HL-60 (cell line): ENCODE data around the gene MINDY3.

Experiments
- CTCF ChIP-seq: IDR thresholded peaks from one replicate; pipeline ENCODE4 v1.5.1; 2011; ENCODE audit warnings: low read length, control low read depth, inconsistent platforms; ENCODE audit not compliant: insufficient read depth
- GABPA ChIP-seq: IDR thresholded peaks from 2 replicates; pipeline ENCODE4 v1.6.1; 2012; ENCODE audit warnings: low read depth
- POLR2AphosphoS5 ChIP-seq: IDR thresholded peaks from 2 replicates; pipeline ENCODE4 v1.6.1; 2012; ENCODE audit warnings: low read depth
- SPI1 ChIP-seq: IDR thresholded peaks from 2 replicates; pipeline ENCODE4 v1.6.1; 2012; ENCODE audit warnings: low read depth, mild to moderate bottlenecking, borderline replicate concordance
- TF ChIP-seq, protein P1 (sequence below): IDR thresholded peaks from 2 replicates; pipeline ENCODE4 v1.6.1; 2012; ENCODE audit warnings: low read depth; ENCODE audit not compliant: insufficient replicate concordance

DNA sequence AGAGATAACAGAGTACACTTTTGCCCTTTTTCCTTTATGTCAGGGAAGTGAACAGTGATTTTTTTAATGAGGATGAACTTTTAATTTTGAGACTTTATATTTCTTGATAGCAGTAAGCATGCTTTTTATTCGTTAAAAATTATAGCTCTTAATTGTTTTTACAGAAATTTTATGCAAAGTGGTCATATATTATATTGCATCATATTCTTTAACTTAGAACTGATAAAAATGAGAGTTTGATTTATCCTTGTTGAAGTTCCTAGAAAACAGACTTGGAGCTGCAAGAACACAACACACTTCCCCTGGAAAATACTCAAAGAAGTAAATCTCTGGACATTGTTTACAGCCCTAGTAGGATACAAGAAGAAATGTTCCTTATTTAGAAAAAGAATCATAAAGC, 21.2 kb upstream of the MINDY3 start:
- TF ChIP-seq CTCF (no peak), POLR2AphosphoS5 (no peak), GABPA (no peak), SPI1 (no peak)
- TF ChIP-seq, protein P1, sequence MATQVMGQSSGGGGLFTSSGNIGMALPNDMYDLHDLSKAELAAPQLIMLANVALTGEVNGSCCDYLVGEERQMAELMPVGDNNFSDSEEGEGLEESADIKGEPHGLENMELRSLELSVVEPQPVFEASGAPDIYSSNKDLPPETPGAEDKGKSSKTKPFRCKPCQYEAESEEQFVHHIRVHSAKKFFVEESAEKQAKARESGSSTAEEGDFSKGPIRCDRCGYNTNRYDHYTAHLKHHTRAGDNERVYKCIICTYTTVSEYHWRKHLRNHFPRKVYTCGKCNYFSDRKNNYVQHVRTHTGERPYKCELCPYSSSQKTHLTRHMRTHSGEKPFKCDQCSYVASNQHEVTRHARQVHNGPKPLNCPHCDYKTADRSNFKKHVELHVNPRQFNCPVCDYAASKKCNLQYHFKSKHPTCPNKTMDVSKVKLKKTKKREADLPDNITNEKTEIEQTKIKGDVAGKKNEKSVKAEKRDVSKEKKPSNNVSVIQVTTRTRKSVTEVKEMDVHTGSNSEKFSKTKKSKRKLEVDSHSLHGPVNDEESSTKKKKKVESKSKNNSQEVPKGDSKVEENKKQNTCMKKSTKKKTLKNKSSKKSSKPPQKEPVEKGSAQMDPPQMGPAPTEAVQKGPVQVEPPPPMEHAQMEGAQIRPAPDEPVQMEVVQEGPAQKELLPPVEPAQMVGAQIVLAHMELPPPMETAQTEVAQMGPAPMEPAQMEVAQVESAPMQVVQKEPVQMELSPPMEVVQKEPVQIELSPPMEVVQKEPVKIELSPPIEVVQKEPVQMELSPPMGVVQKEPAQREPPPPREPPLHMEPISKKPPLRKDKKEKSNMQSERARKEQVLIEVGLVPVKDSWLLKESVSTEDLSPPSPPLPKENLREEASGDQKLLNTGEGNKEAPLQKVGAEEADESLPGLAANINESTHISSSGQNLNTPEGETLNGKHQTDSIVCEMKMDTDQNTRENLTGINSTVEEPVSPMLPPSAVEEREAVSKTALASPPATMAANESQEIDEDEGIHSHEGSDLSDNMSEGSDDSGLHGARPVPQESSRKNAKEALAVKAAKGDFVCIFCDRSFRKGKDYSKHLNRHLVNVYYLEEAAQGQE: no peak
